NCI-H2227 (cell line): ENCODE results near the gene ALDH1L1.
"Not testable (repeated sequence)": the region's sequence is repeated elsewhere in the genome, so short reads cannot be mapped to it uniquely, and the experiment has no call there.

Source experiments
- DNase-seq: peaks from one replicate; lab custom pipeline; 2025; ENCODE audit not compliant: unreplicated experiment; lab: John Stamatoyannopoulos, UW

The ALDH1L1 gene

GRCh38 chr3:126107203-126107939 is 73.0 kb downstream of the ALDH1L1 start:
- DNase-seq: no peak

GRCh38 chr3:126106336-126107202 is 73.8 kb downstream of the ALDH1L1 start:
- no peak for DNase-seq

- no peak for DNase-seq
Observed at GRCh38 chr3:126105691-126106187, 74.6 kb downstream of the ALDH1L1 start.

GRCh38 chr3:126104742-126105605 is 75.4 kb downstream of the ALDH1L1 start:
- DNase-seq: no peak

GRCh38 chr3:126104028-126104635 is 76.3 kb downstream of the ALDH1L1 start:
- no peak for DNase-seq

GRCh38 chr3:126103121-126104027 is 77.0 kb downstream of the ALDH1L1 start:
- DNase-seq: no peak

- no peak for DNase-seq
Observed at GRCh38 chr3:126102530-126102951, 77.8 kb downstream of the ALDH1L1 start.

GRCh38 chr3:126102011-126102410 is 78.4 kb downstream of the ALDH1L1 start:
- no peak for DNase-seq

- DNase-seq: no peak
Observed at GRCh38 chr3:126101521-126101982, 78.8 kb downstream of the ALDH1L1 start.

- DNase-seq: no peak
Observed at GRCh38 chr3:126100634-126101301, 79.6 kb downstream of the ALDH1L1 start.

GRCh38 chr3:126100269-126100633 is 80.1 kb downstream of the ALDH1L1 start:
- DNase-seq: no peak

- DNase-seq: no peak
Observed at GRCh38 chr3:126098391-126098858, 82.0 kb downstream of the ALDH1L1 start.

GRCh38 chr3:126097801-126098200 is 82.6 kb downstream of the ALDH1L1 start:
- no peak for DNase-seq

- not testable (repeated sequence) for DNase-seq
Observed at GRCh38 chr3:126096274-126096673, 84.1 kb downstream of the ALDH1L1 start.

GRCh38 chr3:126092128-126092527 is 88.3 kb downstream of the ALDH1L1 start:
- not testable (repeated sequence) for DNase-seq

- DNase-seq: no peak
Observed at GRCh38 chr3:126087552-126088175, 92.7 kb downstream of the ALDH1L1 start.

GRCh38 chr3:126085841-126086240 is 94.5 kb downstream of the ALDH1L1 start:
- DNase-seq: no peak

- no peak for DNase-seq
Observed at GRCh38 chr3:126085276-126085675, 95.1 kb downstream of the ALDH1L1 start.
